SK-N-SH treated with all-trans-retinoic acid at 6 μM for 48 hours (cell line): Measurements from ENCODE around the gene MYL10.
A peak's percentile ranks its signal among the peaks of the same experiment; 100 is the strongest.

ENCODE experiments used
- ATAC-seq: fragments of 200-7000 bp; cut with Tn5 transposase; 3 replicates; pipeline ENCODE4 v1.9.1; 2020; ENCODE audit warnings: mild to moderate bottlenecking, moderate library complexity
- ARNTL ChIP-seq: fragments of 450-650 bp; formaldehyde crosslinking; IDR thresholded peaks from 2 replicates; pipeline ENCODE4 v1.5.0; 2020; ENCODE audit warnings: low read depth, mild to moderate bottlenecking, moderate library complexity, borderline replicate concordance
- CREB5 ChIP-seq: fragments of 250-450 bp; sonication (Bioruptor Pico); IDR thresholded peaks from 2 replicates; pipeline ENCODE4 v1.5.1; 2020; ENCODE audit warnings: low read depth, mild to moderate bottlenecking, moderate library complexity
- CSDC2 ChIP-seq: fragments of 250-450 bp; sonication (Bioruptor Pico); IDR thresholded peaks from 2 replicates; pipeline ENCODE4 v1.5.0; 2020; ENCODE audit warnings: mild to moderate bottlenecking, moderate library complexity
- CSRNP3 ChIP-seq: fragments of 250-450 bp; sonication (Bioruptor Pico); IDR thresholded peaks from 2 replicates; pipeline ENCODE4 v1.5.1; 2021; ENCODE audit warnings: mild to moderate bottlenecking, moderate library complexity
- ESRRG ChIP-seq: fragments of 250-450 bp; sonication (Bioruptor Pico); IDR thresholded peaks from 2 replicates; pipeline ENCODE4 v1.6.1; 2021; ENCODE audit warnings: mild to moderate bottlenecking
- GLIS3 ChIP-seq: fragments of 250-450 bp; sonication (Bioruptor Pico); IDR thresholded peaks from 2 replicates; pipeline ENCODE4 v1.5.0; 2020; ENCODE audit warnings: mild to moderate bottlenecking, moderate library complexity
- ISL1 ChIP-seq: fragments of 250-450 bp; sonication (Bioruptor Pico); IDR thresholded peaks from 2 replicates; pipeline ENCODE4 v2.1.2; 2022; ENCODE audit warnings: mild to moderate bottlenecking, moderate library complexity
- OSR1 ChIP-seq: fragments of 250-450 bp; sonication (Bioruptor Pico); IDR thresholded peaks from 2 replicates; pipeline ENCODE4 v1.8.0; 2022; ENCODE audit warnings: moderate library complexity, mild to moderate bottlenecking, inconsistent platforms
- PATZ1 ChIP-seq: fragments of 250-450 bp; sonication (Bioruptor Pico); IDR thresholded peaks from 2 replicates; pipeline ENCODE4 v1.8.0; 2020; ENCODE audit warnings: mild to moderate bottlenecking, moderate library complexity, borderline replicate concordance
- POU6F1 ChIP-seq: fragments of 250-450 bp; sonication (Bioruptor Pico); IDR thresholded peaks from 2 replicates; pipeline ENCODE4 v1.8.0; 2021; ENCODE audit warnings: low read depth, mild to moderate bottlenecking, moderate library complexity, borderline replicate concordance
- PPARA ChIP-seq: fragments of 250-450 bp; sonication (Bioruptor Pico); IDR thresholded peaks from 2 replicates; pipeline ENCODE4 v1.5.0; 2020; ENCODE audit warnings: mild to moderate bottlenecking, borderline replicate concordance
- RARB ChIP-seq: fragments of 250-450 bp; sonication (Bioruptor Pico); IDR thresholded peaks from 2 replicates; pipeline ENCODE4 v1.8.0; 2021; ENCODE audit warnings: mild to moderate bottlenecking, moderate library complexity
- SNAI2 ChIP-seq: fragments of 250-450 bp; sonication (Bioruptor Pico); IDR thresholded peaks from 2 replicates; pipeline ENCODE4 v1.5.0; 2020; ENCODE audit warnings: mild to moderate bottlenecking, moderate library complexity
- TCF4 ChIP-seq: fragments of 250-450 bp; sonication (Bioruptor Pico); IDR thresholded peaks from 2 replicates; pipeline ENCODE4 v1.8.0; 2021; ENCODE audit warnings: mild to moderate bottlenecking, moderate library complexity, borderline replicate concordance
- TOX ChIP-seq: fragments of 250-450 bp; sonication (Bioruptor Pico); IDR thresholded peaks from 2 replicates; pipeline ENCODE4 v1.8.0; 2021; ENCODE audit warnings: mild to moderate bottlenecking, moderate library complexity, borderline replicate concordance
- TSHZ2 ChIP-seq: fragments of 250-450 bp; sonication (Bioruptor Pico); IDR thresholded peaks from 2 replicates; pipeline ENCODE4 v1.5.0; 2020; ENCODE audit warnings: mild to moderate bottlenecking, moderate library complexity
- ZC3H10 ChIP-seq: fragments of 250-450 bp; sonication (Bioruptor Pico); IDR thresholded peaks from 2 replicates; pipeline ENCODE4 v1.5.1; 2021; ENCODE audit warnings: mild to moderate bottlenecking, moderate library complexity
- ZFP3 ChIP-seq: fragments of 250-450 bp; sonication (Bioruptor Pico); IDR thresholded peaks from 2 replicates; pipeline ENCODE4 v1.5.0; 2020; ENCODE audit warnings: mild to moderate bottlenecking, moderate library complexity
- ZFP30 ChIP-seq: fragments of 450-650 bp; formaldehyde crosslinking; IDR thresholded peaks from 2 replicates; pipeline ENCODE4 v1.5.0; 2022; ENCODE audit warnings: mild to moderate bottlenecking, moderate library complexity
- ZNF565 ChIP-seq: fragments of 450-650 bp; formaldehyde crosslinking; conservative IDR thresholded peaks from 2 replicates; pipeline ENCODE4 v1.5.0; 2020; ENCODE audit warnings: low read depth, mild to moderate bottlenecking, moderate library complexity
- ZNF70 ChIP-seq: fragments of 450-650 bp; formaldehyde crosslinking; IDR thresholded peaks from 2 replicates; pipeline ENCODE4 v1.5.0; 2020; ENCODE audit warnings: mild to moderate bottlenecking, moderate library complexity
- ZNF8 ChIP-seq: fragments of 450-650 bp; formaldehyde crosslinking; IDR thresholded peaks from 2 replicates; pipeline ENCODE4 v1.5.0; 2020; ENCODE audit warnings: mild to moderate bottlenecking, moderate library complexity

MYL10 gene

GRCh38 chr7:101588131-101588935 is 40.8 kb downstream of the MYL10 start:
- no peak for ATAC-seq
- no peak for TF ChIP-seq ZNF70
- no peak for TF ChIP-seq CSDC2 (CRISPR knock-in tag)
- TF ChIP-seq ZFP3 (CRISPR knock-in tag) = peak; percentile 96
- TF ChIP-seq, all 23 proteins: peak for 1

GRCh38 chr7:101586906-101587677 is 42.0 kb downstream of the MYL10 start:
- TF ChIP-seq CREB5 (no peak), TOX (CRISPR knock-in tag) (no peak), ARNTL (CRISPR knock-in tag) (no peak), PPARA (CRISPR knock-in tag) (no peak), OSR1 (CRISPR knock-in tag) (no peak), ZFP3 (CRISPR knock-in tag) (no peak), SNAI2 (no peak), CSDC2 (CRISPR knock-in tag) (no peak), ZNF70 (no peak), CSRNP3 (no peak), ZC3H10 (no peak), ESRRG (CRISPR knock-in tag) (no peak), ISL1 (CRISPR knock-in tag) (no peak), RARB (CRISPR knock-in tag) (no peak), GLIS3 (CRISPR knock-in tag) (no peak), ZNF565 (CRISPR knock-in tag) (no peak), TCF4 (CRISPR knock-in tag) (no peak), POU6F1 (CRISPR knock-in tag) (no peak), ZFP30 (CRISPR knock-in tag) (no peak)
- ATAC-seq = no peak

GRCh38 chr7:101586078-101586905 is 42.8 kb downstream of the MYL10 start:
- no peak for ATAC-seq
- no peak for TF ChIP-seq ARNTL (CRISPR knock-in tag)
- TF ChIP-seq CSDC2 (CRISPR knock-in tag) = no peak
- no peak for TF ChIP-seq POU6F1 (CRISPR knock-in tag)
- no peak for TF ChIP-seq TOX (CRISPR knock-in tag)
- TF ChIP-seq SNAI2 = no peak
- no peak for TF ChIP-seq ZNF8 (CRISPR knock-in tag)
- TF ChIP-seq TSHZ2 (CRISPR knock-in tag) = no peak
- TF ChIP-seq ESRRG (CRISPR knock-in tag) = no peak
- TF ChIP-seq RARB (CRISPR knock-in tag) = no peak
- TF ChIP-seq CSRNP3 = no peak
- TF ChIP-seq OSR1 (CRISPR knock-in tag) = no peak
- no peak for TF ChIP-seq PATZ1
